Measurements from ENCODE around the gene SLAMF8.

Gene SLAMF8

GRCh38 chr1:159861218-159861617, 34.5 kb downstream of the SLAMF8 start:
- intact Hi-C loops (cut with micrococcal nuclease), result no loop called here

GRCh38 chr1:159862031-159862430, 35.4 kb downstream of the SLAMF8 start:
- Mint-ChIP-seq H3K36me3 (ENCODE audit: low read depth) (no peaks in the 10 kb centered on the region), H3K27me3 (peaks cover 48% of the 10 kb centered on the region), H3K4me3 (no peak overlapping the region), H3K4me1 (ENCODE audit: low read depth) (peaks cover 6% of the 10 kb centered on the region), H3K9me3 (no peaks in the 10 kb centered on the region), H3K27ac (no peak overlapping the region)
- intact Hi-C loops (cut with micrococcal nuclease), result no loop called here

More at GRCh38 chr1:159861218-159861617, 34.5 kb downstream of the SLAMF8 start:
- H3K27me3 Mint-ChIP-seq, result peaks cover 48% of the 10 kb centered on the region
- H3K9me3 Mint-ChIP-seq, result no peaks in the 10 kb centered on the region
- peaks cover 11% of the 10 kb centered on the region for H3K4me1 Mint-ChIP-seq (ENCODE audit: low read depth)
- H3K36me3 Mint-ChIP-seq (ENCODE audit: low read depth), result no peaks in the 10 kb centered on the region
- H3K27ac Mint-ChIP-seq, result no peak overlapping the region
- no peak overlapping the region for H3K4me3 Mint-ChIP-seq

- Mint-ChIP-seq H3K9me3 (no peaks in the 10 kb centered on the region), H3K27ac (no peak within 1 kb of the TSS), H3K4me1 (ENCODE audit: low read depth) (peaks cover 6% of the 10 kb centered on the region), H3K36me3 (ENCODE audit: low read depth) (no peaks in the 10 kb centered on the region), H3K27me3 (peaks cover 52% of the 10 kb centered on the region), H3K4me3 (no peak within 1 kb of the TSS)
- intact Hi-C loops (cut with micrococcal nuclease), result no loop called here
Observed at GRCh38 chr1:159862557-159862956, 35.9 kb downstream of the SLAMF8 start, which contains the start of gene VSIG8. TSS of gene VSIG8 (minus strand) at chr1:159862657. CDS start at chr1:159862521, 136 bp downstream.

GRCh38 chr1:159864262-159864661, 37.6 kb downstream of the SLAMF8 start:
- Mint-ChIP-seq H3K9me3 (no peaks in the 10 kb centered on the region), H3K4me3 (no peak overlapping the region), H3K4me1 (ENCODE audit: low read depth) (peaks cover 12% of the 10 kb centered on the region), H3K27me3 (peaks cover 59% of the 10 kb centered on the region), H3K36me3 (ENCODE audit: low read depth) (no peaks in the 10 kb centered on the region), H3K27ac (no peak overlapping the region)
- intact Hi-C loops (cut with micrococcal nuclease), result no loop called here

- intact Hi-C loops (cut with micrococcal nuclease), result no loop called here
- H3K27me3 Mint-ChIP-seq, result peaks cover 49% of the 10 kb centered on the region
- no peaks in the 10 kb centered on the region for H3K36me3 Mint-ChIP-seq (ENCODE audit: low read depth)
- no peaks in the 10 kb centered on the region for H3K9me3 Mint-ChIP-seq
- no peak overlapping the region for H3K4me3 Mint-ChIP-seq
- H3K27ac Mint-ChIP-seq, result no peak overlapping the region
- peaks cover 22% of the 10 kb centered on the region for H3K4me1 Mint-ChIP-seq (ENCODE audit: low read depth)
Observed at GRCh38 chr1:159866066-159866465, 39.4 kb downstream of the SLAMF8 start.

- H3K27ac Mint-ChIP-seq, result no peak overlapping the region
- H3K36me3 Mint-ChIP-seq (ENCODE audit: low read depth), result no peaks in the 10 kb centered on the region
- intact Hi-C loops (cut with micrococcal nuclease), result no loop called here
- H3K4me3 Mint-ChIP-seq, result no peak overlapping the region
- H3K27me3 Mint-ChIP-seq, result peaks cover 50% of the 10 kb centered on the region
- H3K9me3 Mint-ChIP-seq, result no peaks in the 10 kb centered on the region
- peaks cover 22% of the 10 kb centered on the region for H3K4me1 Mint-ChIP-seq (ENCODE audit: low read depth)
Observed at GRCh38 chr1:159866905-159867663, 40.4 kb downstream of the SLAMF8 start.

GRCh38 chr1:159867664-159868026, 41.0 kb downstream of the SLAMF8 start:
- no peaks in the 10 kb centered on the region for H3K36me3 Mint-ChIP-seq (ENCODE audit: low read depth)
- peaks cover 22% of the 10 kb centered on the region for H3K4me1 Mint-ChIP-seq (ENCODE audit: low read depth)
- H3K9me3 Mint-ChIP-seq, result no peaks in the 10 kb centered on the region
- no peak overlapping the region for H3K4me3 Mint-ChIP-seq
- intact Hi-C loops (cut with micrococcal nuclease), result no loop called here
- H3K27ac Mint-ChIP-seq, result no peak overlapping the region
- H3K27me3 Mint-ChIP-seq, result peaks cover 47% of the 10 kb centered on the region

- Mint-ChIP-seq H3K4me1 (ENCODE audit: low read depth) (peaks cover 16% of the 10 kb centered on the region), H3K27ac (no peak overlapping the region), H3K9me3 (no peaks in the 10 kb centered on the region), H3K36me3 (ENCODE audit: low read depth) (no peaks in the 10 kb centered on the region), H3K27me3 (peaks cover 43% of the 10 kb centered on the region), H3K4me3 (no peak overlapping the region)
- intact Hi-C loops (cut with micrococcal nuclease), result no loop called here
Observed at GRCh38 chr1:159868766-159869165, 42.1 kb downstream of the SLAMF8 start.

GRCh38 chr1:159869173-159869572, 42.5 kb downstream of the SLAMF8 start:
- H3K27ac Mint-ChIP-seq, result no peak overlapping the region
- no peaks in the 10 kb centered on the region for H3K9me3 Mint-ChIP-seq

GRCh38 chr1:159869607-159870006, 42.9 kb downstream of the SLAMF8 start:
- intact Hi-C loops (cut with micrococcal nuclease), result no loop called here
- Mint-ChIP-seq H3K27ac (no peak overlapping the region), H3K4me3 (no peak overlapping the region), H3K36me3 (ENCODE audit: low read depth) (no peaks in the 10 kb centered on the region), H3K4me1 (ENCODE audit: low read depth) (peaks cover 16% of the 10 kb centered on the region), H3K9me3 (no peaks in the 10 kb centered on the region), H3K27me3 (peaks cover 38% of the 10 kb centered on the region)

More at GRCh38 chr1:159869173-159869572, 42.5 kb downstream of the SLAMF8 start:
- intact Hi-C loops (cut with micrococcal nuclease), result no loop called here
- Mint-ChIP-seq H3K36me3 (ENCODE audit: low read depth) (no peaks in the 10 kb centered on the region), H3K4me1 (ENCODE audit: low read depth) (peaks cover 16% of the 10 kb centered on the region), H3K27me3 (peaks cover 41% of the 10 kb centered on the region), H3K4me3 (no peak overlapping the region)

- H3K9me3 Mint-ChIP-seq, result no peaks in the 10 kb centered on the region
- intact Hi-C loops (cut with micrococcal nuclease), result no loop called here
- H3K4me3 Mint-ChIP-seq, result no peak overlapping the region
- peaks cover 16% of the 10 kb centered on the region for H3K4me1 Mint-ChIP-seq (ENCODE audit: low read depth)
- peaks cover 36% of the 10 kb centered on the region for H3K27me3 Mint-ChIP-seq
- H3K36me3 Mint-ChIP-seq (ENCODE audit: low read depth), result no peaks in the 10 kb centered on the region
- H3K27ac Mint-ChIP-seq, result no peak overlapping the region
Observed at GRCh38 chr1:159870704-159871103, 44.0 kb downstream of the SLAMF8 start.

- Mint-ChIP-seq H3K9me3 (no peaks in the 10 kb centered on the region), H3K36me3 (ENCODE audit: low read depth) (no peaks in the 10 kb centered on the region), H3K27ac (no peak overlapping the region), H3K27me3 (peaks cover 30% of the 10 kb centered on the region), H3K4me1 (ENCODE audit: low read depth) (peaks cover 16% of the 10 kb centered on the region), H3K4me3 (no peak overlapping the region)
- intact Hi-C loops (cut with micrococcal nuclease), result no loop called here
Observed at GRCh38 chr1:159872891-159873290, 46.2 kb downstream of the SLAMF8 start.

GRCh38 chr1:159873530-159874143, 47.0 kb downstream of the SLAMF8 start:
- H3K36me3 Mint-ChIP-seq (ENCODE audit: low read depth), result no peaks in the 10 kb centered on the region
- peaks cover 19% of the 10 kb centered on the region for H3K4me1 Mint-ChIP-seq (ENCODE audit: low read depth)
- intact Hi-C loops (cut with micrococcal nuclease), result no loop called here
- no peaks in the 10 kb centered on the region for H3K9me3 Mint-ChIP-seq
- no peak overlapping the region for H3K27ac Mint-ChIP-seq
- peaks cover 29% of the 10 kb centered on the region for H3K27me3 Mint-ChIP-seq
- no peak overlapping the region for H3K4me3 Mint-ChIP-seq

GRCh38 chr1:159877695-159878444, 51.2 kb downstream of the SLAMF8 start:
- no peak overlapping the region for H3K27ac Mint-ChIP-seq
- no peak overlapping the region for H3K4me3 Mint-ChIP-seq
- H3K4me1 Mint-ChIP-seq (ENCODE audit: low read depth), result peaks cover 9% of the 10 kb centered on the region
- intact Hi-C loops (cut with micrococcal nuclease), result no loop called here
- peaks cover 15% of the 10 kb centered on the region for H3K27me3 Mint-ChIP-seq
- no peaks in the 10 kb centered on the region for H3K9me3 Mint-ChIP-seq
- no peaks in the 10 kb centered on the region for H3K36me3 Mint-ChIP-seq (ENCODE audit: low read depth)
